Superior temporal gyrus (tissue), 1 donor: ENCODE data around the gene MED20.
A peak's percentile ranks its signal among the peaks of the same experiment; 100 is the strongest.

Experiments used
- DNase-seq: peaks from one replicate; pipeline ENCODE4 v3.0.0-alpha.2; 2016; ENCODE audit errors: extremely low spot score

Gene MED20

DNA sequence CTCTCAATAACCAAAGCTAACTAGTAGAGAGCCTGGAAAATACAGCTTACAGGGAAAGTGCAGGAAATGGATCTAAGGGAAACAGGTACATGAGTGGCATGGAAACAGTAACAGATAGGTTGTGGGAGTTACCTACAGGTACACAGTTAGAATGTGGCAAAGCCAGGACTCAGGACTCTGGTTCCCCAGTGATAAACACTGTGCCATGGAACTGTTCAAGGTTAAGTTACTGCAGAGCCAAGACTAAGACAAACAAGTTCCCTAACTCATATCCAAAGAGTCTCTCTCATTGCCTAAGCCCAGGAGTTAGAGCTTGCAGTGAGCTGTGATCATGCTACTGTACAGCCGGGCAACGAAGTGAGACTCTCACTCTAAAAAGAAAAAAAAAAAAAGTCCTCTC lies 6.6 kb downstream of the MED20 start:
- no peak for DNase-seq

DNA sequence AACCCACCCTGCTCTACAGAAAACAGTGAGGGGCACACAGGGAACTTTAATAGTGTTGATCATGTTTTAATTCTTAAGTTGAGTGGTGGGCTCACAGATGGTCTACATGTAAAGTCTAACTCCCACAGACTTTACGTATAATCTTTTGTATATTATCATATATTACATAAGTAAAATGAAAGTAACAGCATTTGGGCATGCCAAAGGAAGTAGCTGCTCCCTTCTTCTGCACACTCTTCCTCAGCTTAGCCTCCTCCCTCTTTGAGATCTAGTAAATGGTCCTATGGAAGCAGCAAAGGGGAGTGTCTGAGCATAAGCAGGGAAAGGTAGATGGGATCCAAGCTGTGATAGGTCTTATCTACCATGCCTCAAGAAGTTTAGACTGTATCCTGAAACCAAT lies 11.2 kb downstream of the MED20 start:
- no peak for DNase-seq

DNA sequence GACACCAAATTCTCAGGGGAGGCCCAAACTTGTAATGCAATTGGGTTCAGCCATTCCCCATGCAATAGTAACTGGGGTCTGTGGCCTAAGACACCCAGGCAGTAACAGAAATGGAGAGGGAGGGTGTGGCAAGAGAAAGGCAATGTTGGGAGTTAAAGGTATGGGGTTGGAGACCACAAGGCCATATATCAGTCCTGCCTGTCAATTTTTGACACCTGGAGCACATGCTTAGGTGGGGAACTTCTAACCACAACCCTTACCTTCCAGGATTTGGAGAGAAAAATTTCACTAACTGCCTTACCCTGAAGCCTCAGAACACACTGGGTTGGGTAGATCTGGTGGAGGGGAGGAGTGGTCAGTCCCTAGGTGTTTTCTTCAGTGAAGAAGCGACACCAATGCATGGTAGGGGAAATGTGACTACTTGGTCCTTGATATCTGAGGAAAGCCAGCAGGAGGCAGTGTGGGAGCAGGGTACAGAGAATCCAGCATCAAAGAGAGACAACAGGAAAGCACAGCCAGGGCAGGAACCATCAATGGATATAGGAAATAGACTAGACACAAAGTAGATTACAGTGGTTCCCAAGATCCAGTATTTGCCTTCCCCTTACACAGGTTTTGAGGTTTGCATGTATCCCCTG lies 18.9 kb downstream of the MED20 start:
- DNase-seq: no peak

DNA sequence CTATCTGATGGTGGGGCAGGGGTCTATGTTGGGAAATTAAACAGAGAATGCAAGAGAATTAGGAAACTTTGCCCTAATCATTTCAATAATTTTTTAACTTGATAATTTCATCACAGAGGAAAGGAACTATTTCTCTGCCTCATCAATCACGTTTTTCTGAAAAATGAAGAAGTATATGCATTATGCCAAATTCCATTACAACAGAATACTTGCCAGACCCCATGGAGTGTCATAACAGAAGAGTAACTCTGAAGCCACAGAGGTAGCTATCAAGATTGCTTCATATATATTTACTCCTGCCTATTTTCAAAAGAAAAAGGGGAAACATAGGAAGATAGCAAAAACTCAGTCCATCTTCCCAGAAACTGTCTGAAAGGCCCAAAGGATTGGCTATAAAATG lies 20.1 kb downstream of the MED20 start:
- DNase-seq: no peak

DNA sequence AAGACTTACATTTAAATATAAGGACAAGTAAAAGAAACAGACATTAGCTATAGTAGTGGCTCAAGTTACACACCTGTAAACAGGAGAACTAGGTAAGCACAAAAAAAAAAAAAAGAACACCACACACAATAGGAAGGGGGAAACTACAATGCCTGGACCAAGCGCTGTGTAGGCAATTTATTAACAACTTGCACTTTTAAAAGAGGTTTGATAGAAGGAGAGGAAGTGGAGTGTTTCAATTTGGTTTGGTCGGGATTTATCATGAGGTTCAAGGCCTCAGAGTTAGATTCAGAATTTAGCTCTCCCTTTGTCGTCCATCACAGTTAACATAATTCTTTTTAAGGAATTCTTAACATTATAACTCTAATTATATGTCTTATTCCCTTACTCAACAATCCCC lies 24.7 kb downstream of the MED20 start:
- no peak for DNase-seq

DNA sequence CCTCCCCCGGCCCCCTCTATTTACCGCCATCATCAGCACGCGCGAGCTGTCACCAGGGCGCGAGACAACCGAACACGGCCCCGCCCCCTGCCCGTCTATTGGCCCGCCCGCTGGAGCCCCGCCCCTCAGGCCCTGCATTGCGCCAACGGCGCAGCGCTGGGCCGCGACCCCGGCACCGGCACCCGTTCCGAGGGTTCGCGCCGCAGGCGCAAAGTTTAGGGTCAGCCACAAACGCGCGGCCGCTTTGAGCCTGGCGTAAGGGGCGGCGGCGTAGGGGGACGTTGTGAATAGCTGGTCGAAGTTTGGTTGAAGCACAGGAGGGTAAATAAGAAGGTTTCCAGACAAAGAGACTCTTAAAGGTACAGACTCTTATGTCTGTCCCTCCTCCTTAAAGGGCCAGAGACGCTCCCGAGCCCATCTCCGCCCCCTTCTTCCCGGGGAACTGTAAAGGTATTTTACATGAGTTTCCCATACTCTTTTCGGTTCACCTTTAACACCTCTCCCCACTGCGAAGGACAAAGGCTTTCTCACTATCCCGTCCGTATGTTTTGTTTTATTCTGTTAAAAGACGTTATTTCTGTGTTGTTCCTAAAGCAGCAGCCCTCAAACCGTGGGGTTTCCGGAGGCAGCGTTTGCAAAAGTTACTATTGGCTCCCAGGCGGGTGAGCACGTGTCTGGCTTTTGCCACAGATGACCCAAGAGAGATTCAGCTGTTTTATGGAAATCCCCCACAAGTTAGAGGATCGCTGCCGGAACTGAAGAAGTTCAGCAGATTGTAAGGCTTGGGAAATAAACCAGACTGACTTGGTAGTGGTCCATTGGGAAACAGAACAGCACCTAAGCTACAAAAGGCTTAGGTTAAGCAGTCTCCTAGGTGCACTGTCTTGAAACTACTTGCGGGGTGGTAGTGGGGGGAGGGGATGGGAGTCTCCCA lies 25.4 kb downstream of the MED20 start, which contains the start of gene USP49:
TSS of gene USP49 (minus strand) at position 76 of the 934 bp plus-strand sequence. CDS start 88,392 bp downstream, outside the sequence.
- peak; percentile 79 for DNase-seq

DNA sequence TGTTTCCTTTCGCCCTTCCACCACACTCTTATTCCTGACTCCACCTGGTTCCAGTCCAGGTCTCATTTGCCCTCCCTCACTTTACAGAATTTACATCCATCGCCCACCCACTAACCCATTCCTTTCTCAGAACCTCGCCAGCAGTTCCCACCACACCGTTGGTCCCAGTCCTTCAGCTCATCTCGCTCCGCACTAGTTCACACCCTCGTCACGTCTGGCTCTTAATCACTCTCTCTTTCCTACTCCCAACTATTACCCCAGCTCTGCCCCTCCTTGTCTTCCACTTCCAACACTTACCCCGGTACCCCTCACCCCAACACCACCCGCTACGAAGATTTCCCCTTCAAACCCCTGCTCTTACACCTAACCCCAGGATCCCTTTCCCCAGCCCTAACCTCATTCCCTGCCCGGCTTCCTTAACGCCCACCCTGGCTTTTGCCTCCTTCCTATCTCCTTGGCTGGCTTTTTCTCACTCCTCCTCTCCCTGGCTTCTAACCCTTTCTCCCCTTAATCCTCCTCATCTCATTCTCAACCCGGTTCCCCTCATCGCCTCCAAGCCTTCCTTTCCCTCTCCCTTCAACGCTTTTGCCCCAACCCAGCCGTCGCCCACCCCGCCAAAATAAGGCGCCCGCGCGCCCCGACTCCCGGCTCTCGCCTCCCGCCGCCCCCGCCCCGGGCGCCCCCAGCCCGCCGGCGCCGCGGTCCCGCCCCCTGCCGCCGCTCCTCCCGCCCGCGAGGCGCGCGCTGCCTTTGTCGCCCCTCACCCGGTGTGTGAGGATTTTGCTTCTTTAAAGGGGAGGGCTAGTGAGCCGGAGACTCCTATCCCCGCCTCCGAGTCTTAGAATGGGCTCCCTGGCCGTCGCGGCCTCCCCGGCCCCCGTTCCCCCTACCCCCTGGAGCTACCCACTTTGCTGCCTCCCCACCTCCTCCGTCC lies 26.3 kb downstream of the MED20 start:
- DNase-seq: no peak

DNA sequence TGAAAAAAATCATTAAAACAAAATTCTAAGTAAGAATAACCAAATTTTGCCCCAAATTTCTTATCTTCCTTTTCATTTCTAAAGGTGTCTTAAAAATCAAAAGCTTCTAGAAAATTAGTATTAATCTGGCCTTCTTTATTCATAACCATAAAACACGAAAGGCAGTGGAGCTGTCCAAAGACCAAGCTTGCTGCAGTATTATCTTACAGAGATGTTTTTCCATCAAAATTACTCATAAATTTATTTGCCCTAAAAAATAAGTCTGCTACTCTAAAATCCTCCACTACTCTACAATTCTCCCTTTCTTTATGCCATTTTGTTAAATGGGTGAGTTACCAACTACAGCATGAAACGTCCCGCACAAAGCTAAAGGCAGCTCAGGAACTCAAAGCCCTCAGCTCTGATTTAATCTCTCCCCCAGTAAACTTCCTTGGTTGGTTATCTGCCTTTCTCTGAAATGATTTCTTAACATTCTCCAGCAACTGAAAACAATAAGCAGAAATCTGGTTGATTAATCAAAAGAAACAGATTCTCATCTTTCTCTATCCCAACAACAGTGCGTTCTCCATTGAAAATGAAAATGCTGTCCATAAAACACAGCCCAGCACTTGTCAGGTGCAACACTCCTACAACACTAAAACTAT lies 27.9 kb downstream of the MED20 start:
- DNase-seq: no peak

DNA sequence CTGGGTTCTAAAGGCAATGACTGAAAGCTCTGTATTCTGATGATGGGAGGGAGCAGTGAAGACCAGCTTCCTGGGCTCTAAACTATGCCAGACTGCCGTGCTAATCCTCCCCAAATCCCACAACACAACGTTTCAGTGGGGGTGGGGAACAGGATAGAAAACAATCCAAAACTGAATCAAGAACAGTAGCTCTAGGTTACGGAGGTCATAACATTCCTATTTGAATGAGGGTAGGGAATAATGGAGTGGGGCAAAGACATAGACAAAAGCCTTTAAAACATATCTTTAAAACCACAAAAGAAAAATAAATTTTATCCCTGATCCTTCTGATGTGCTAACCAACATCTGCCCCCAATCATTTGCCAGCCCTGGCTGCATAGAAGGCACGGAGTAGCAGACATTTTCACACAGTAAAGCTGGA lies 33.6 kb downstream of the MED20 start:
- DNase-seq: no peak

DNA sequence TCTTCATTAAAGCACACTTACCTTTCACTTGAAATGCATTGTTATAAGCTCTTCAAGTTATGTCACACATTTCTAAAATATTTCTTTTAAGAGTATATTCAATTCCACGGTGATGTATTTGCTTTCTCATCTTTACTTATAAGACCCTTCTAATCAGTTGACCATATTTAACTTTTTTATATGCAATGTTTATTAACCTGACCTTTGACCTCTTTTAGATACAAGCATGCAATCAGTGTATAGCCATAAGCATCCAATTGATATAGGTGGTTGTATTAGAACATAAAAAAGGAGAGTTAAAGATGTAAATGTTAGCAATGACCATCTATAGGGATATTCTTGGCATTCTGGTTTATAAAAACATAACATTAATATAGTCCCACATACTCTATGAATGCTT lies 35.0 kb downstream of the MED20 start:
- DNase-seq: no peak

DNA sequence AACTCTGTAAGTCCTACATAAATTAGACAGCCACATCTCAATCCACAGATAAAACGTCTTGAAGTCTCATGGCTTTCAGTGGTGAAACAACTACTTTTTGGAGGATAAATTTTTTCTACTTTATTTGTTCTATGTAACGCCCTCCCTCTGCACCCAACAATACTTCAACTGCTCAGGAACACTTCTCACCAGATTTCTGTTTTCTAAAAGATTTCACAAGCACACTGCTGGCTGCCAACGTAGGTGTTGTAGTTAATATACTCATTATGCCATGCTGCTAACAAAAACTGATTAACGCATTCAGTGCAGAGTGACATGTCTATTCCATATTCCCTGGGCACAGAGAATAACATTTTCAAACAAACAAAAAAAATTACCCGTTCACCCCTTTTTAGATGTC lies 36.0 kb downstream of the MED20 start:
- DNase-seq: no peak

DNA sequence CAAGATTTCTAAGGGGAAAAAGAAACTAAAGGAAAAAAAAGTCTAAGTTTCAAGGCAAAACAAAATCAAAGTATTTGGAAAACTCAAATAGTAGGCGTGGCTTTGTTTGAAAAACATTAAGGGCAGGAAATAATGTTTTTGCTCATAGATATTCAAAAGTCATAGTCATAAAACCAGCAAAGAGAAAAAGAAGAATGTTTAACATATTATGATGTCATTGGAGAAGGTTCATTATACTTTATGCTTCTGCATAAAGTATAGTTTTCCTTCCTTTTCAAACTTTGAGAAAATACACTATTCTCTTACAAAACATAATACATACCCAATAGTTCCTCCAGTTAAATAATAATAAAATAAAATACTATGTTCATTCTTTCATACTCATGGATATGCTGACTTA lies 39.4 kb downstream of the MED20 start:
- no peak for DNase-seq

DNA sequence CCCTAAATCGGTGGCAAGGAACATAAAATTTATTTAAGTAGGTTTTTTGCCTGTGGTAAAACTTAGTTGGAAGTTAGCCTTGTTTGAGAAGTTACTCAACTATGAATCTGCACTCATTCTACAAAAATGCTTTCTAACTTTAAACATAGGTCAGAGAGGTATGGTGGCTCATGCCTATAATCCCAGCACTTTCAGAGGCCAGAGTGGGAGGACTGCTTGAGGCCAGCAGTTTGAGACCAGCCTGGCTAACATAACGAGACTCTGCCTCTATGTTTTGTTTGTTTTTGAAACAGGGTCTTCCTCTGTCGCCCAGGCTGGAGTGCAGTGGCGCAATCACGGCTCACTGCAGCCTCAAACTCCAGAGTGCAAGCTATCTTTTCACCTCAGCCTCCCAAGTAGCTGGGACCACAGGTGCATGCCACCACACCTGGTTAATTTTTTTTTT lies 42.0 kb downstream of the MED20 start:
- no peak for DNase-seq

DNA sequence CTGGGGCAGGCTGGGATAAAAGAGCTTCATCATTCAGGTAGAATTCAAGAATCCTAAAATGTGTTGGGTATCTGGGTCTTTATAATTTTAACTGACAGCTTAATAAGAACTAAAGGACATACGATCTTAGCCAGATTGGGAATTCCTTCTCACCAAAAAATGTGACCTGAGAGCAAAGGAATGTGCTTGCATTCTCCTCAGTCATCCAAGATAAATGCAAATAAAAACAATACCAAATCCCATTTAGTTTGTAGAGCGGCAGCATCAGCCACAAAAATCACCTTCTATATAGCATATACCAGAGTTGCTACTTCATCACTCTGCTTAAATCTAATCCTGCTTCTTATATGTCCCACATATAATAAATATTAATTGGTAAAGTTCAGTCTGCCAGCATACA lies 42.7 kb downstream of the MED20 start:
- no peak for DNase-seq

DNA sequence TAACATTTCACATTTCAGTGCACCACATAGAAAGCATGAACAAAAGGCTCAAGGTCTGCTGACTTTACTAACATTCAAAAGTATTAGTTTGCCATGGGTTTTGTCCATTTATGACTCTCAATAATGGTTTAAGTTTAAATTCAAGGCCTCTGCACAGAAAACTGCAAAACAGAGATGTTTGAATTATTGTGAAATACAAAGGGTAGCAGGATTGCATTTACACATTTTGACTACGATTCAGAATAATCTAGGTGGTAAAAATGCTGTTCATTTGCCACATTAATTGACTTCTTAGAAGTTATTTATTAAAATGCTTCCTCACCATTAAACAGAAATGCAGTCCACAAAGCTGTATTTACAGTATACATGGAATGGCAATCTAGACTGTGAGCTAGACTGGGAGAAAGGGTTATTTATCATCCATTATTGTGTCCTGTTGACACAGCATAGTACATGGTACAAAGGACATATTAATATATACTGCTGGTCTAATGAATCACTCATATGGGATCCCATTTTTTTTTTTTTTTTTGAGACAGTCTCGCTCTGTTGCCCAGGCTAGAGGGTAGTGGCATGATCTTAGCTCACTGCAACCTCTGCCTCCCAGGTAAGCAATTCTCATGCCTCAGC lies 43.8 kb downstream of the MED20 start:
- DNase-seq: no peak

DNA sequence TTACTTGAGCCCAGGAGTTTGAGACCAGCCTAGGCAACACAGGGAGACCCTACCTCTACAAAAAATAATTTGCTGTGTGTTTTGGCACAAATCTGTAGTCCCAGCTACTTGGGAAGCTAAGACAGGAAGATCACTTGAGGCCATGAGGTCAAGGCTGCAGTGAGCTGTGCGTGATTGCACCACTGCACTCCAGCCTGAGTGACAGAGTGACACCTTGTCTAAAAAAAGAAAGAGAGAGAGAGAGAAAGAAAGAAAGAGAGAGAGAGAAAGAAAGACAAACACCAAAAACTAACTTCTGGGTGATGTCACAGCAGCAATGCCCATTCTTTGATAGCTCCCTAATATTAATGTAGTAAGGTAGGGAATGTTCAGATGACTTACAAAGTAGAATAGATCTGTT lies 46.2 kb downstream of the MED20 start:
- no peak for DNase-seq

DNA sequence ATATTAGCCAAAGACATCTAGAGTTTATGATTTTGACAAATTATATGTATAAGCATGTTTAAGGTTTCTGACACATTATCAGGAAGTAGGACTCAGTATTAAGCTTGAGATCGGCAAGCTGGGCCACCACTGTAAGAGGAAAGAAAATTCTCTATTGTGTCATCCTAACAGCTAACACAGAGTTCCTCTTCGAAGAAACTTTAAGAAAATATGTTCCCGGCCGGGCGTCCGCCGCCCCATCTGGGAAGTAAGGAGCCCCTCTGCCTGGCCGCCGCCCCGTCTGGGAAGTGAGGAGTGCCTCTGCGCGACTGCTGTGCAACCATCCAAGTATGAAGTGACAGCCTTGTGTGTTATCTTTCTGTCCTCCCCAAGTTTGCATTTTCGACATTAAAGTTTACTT lies 48.8 kb downstream of the MED20 start:
- no peak for DNase-seq

DNA sequence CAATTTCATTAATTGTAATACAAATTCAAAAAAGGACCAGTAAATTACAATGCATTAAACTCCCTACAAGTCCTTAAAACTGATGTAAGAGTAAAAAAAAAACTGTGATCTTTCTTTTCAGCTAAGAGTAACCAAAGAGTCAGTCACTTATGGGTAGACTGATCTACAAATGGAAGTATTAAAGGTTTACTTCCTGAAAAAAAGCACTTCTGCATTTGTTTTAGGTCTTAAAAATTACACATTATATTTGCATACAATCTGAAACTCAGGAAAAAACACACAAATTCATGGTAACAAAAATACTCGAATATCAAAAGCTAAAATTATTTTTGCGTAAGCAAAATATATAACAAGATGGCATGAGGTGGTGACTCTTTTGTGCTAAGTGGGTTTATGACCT lies 49.2 kb downstream of the MED20 start:
- DNase-seq: no peak

DNA sequence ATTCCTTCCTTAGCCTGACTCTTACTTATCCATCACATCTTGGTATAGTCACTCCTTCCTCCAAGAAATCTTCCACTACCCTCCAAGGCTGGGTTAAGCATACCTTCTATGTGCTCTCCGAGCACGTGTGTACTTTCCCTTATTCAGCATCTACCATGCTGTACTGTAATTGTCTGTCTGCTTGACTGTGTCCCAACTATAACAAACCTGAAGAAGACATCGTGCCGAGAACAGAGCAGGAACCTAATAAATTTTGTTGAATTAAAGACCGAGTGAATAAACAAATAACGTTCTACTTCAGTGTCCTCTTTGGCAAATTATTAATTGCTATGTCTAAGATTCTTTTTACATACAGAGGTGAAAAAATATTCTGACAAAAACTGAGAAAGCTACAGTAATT lies 61.6 kb downstream of the MED20 start:
- no peak for DNase-seq

DNA sequence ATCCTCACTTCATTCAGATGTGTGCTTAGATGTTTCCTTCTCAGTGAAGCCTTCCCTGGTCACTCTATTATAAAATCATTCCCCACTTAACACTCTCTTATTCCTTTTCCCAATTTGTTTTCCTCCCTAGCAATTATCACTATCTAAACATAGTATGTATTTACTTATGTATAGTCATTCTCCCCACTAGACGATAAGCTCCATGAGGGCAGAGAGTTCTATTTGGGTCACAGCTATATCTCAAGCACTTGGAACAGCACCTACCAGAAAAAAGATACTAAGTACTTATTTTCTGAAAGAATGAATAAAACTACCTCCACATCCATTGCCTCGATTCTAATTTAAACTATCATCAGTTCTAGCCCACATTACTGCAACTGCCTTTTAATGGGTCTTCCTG lies 62.2 kb downstream of the MED20 start:
- DNase-seq: no peak
